IMR-90 (cell line): ENCODE measurements around the gene NSUN4. TPM values are rescaled to one million over a fixed set of nuclear protein-coding genes. Genes with fewer than 3 reads are reported as not detected.

Source experiments
- ATAC-seq: fragments of 200-7000 bp; cut with Tn5 transposase; 2 replicates; pipeline ENCODE4 v1.9.1; 2020; ENCODE audit warnings: low read depth, mild to moderate bottlenecking, moderate library complexity
- BruUV-seq: library from RNA; stranded (reverse); fragments of 400-500 nt; replicated peaks from 2 replicates; lab custom pipeline; 2021; lab: Mats Ljungman, UMichigan
- CTCF ChIA-PET: fragments of 300-600 bp; formaldehyde crosslinking; extraction: SDS; loops from one replicate; lab custom pipeline; 2021; ENCODE audit warnings: antibody characterized with exemption; lab: Yijun Ruan, JAX
- POLR2A ChIA-PET: fragments of 300-600 bp; sonication (Branson Sonifier 250); formaldehyde crosslinking; loops from one replicate; lab custom pipeline; 2022; ENCODE audit warnings: antibody characterized with exemption; ENCODE audit not compliant: unreplicated experiment; lab: Charles Lee
- DNase-seq: peaks from one replicate; pipeline ENCODE4 v3.0.0; 2013
- H2AFZ ChIP-seq: replicated peaks from 2 replicates; pipeline ENCODE3; 2013; ENCODE audit warnings: low read length, mild to moderate bottlenecking; ENCODE audit not compliant: poor library complexity
- H2AK5ac ChIP-seq: 2 replicates; pipeline ENCODE4 v1.6.1; 2013; ENCODE audit warnings: low read depth, low read length, inconsistent platforms
- H2AK9ac ChIP-seq: replicated peaks from 2 replicates; pipeline ENCODE3; 2013; ENCODE audit warnings: mild to moderate bottlenecking, low read depth, low read length, moderate library complexity; ENCODE audit not compliant: poor library complexity
- H2BK120ac ChIP-seq: 2 replicates; pipeline ENCODE4 v1.6.1; 2013; ENCODE audit warnings: low read depth, low read length, inconsistent platforms
- H2BK15ac ChIP-seq: 3 replicates; pipeline ENCODE4 v1.6.1; 2013; ENCODE audit warnings: low read depth, low read length, inconsistent platforms
- H2BK20ac ChIP-seq: 2 replicates; pipeline ENCODE4 v1.6.1; 2013; ENCODE audit warnings: low read depth, mild to moderate bottlenecking, inconsistent platforms, low read length, moderate library complexity
- H2BK5ac ChIP-seq: 2 replicates; pipeline ENCODE4 v1.6.1; 2013; ENCODE audit warnings: mild to moderate bottlenecking, low read depth, low read length, inconsistent platforms; ENCODE audit not compliant: poor library complexity, severe bottlenecking
- H3K14ac ChIP-seq: replicated peaks from 2 replicates; pipeline ENCODE4 v1.6.1; 2013; ENCODE audit warnings: low read depth, low read length, inconsistent platforms
- H3K18ac ChIP-seq: 2 replicates; pipeline ENCODE4 v1.6.1; 2013; ENCODE audit warnings: low read depth, low read length, control low read depth
- H3K23ac ChIP-seq: 2 replicates; pipeline ENCODE4 v1.6.1; 2013; ENCODE audit warnings: low read depth, low read length, inconsistent platforms
- H3K27ac ChIP-seq: 2 replicates; pipeline ENCODE4 v1.5.1; 2013; ENCODE audit warnings: mild to moderate bottlenecking, control low read depth, low read length; ENCODE audit not compliant: insufficient read depth
- H3K27me3 ChIP-seq: 2 replicates; pipeline ENCODE4 v1.6.1; 2013; ENCODE audit warnings: low read length; ENCODE audit not compliant: control insufficient read depth, insufficient read depth
- H3K36me3 ChIP-seq: 2 replicates; pipeline ENCODE4 v1.6.1; 2013; ENCODE audit warnings: low read length, mixed read lengths; ENCODE audit not compliant: control insufficient read depth, insufficient read depth
- H3K4ac ChIP-seq: 2 replicates; pipeline ENCODE4 v1.6.1; 2013; ENCODE audit warnings: low read depth, low read length, inconsistent platforms
- H3K4me1 ChIP-seq: 2 replicates; pipeline ENCODE4 v1.6.1; 2013; ENCODE audit warnings: low read length, mixed read lengths; ENCODE audit not compliant: control insufficient read depth, insufficient read depth
- H3K4me2 ChIP-seq: 2 replicates; pipeline ENCODE4 v1.6.1; 2013; ENCODE audit warnings: low read depth, mild to moderate bottlenecking, control low read depth, low read length, moderate library complexity
- H3K4me3 ChIP-seq: 2 replicates; pipeline ENCODE4 v1.5.1; 2013; ENCODE audit warnings: low read depth, mild to moderate bottlenecking, control low read depth, low read length, moderate library complexity; ENCODE audit not compliant: insufficient read depth
- H3K56ac ChIP-seq: 2 replicates; pipeline ENCODE4 v1.6.1; 2013; ENCODE audit warnings: low read length, inconsistent platforms; ENCODE audit not compliant: insufficient read depth; ENCODE audit errors: extremely low read depth
- H3K79me1 ChIP-seq, 2 experiments: 2 replicates each; pipeline ENCODE4 v1.6.1; 2013; ENCODE audit warnings: low read length in 2 of 2, inconsistent platforms in 1 of 2, low read depth in 1 of 2
- H3K9ac ChIP-seq: 2 replicates; pipeline ENCODE4 v1.6.1; 2013; ENCODE audit warnings: low read depth, low read length, control low read depth
- H3K9me1 ChIP-seq: 2 replicates; pipeline ENCODE4 v1.6.1; 2013; ENCODE audit warnings: low read length, inconsistent platforms; ENCODE audit not compliant: insufficient read depth
- H3K9me3 ChIP-seq: 2 replicates; pipeline ENCODE4 v1.6.1; 2013; ENCODE audit warnings: low read length; ENCODE audit not compliant: control insufficient read depth, insufficient read depth
- H4K20me1 ChIP-seq: 2 replicates; pipeline ENCODE4 v1.6.1; 2013; ENCODE audit warnings: low read length, inconsistent platforms; ENCODE audit not compliant: insufficient read depth
- H4K5ac ChIP-seq: 2 replicates; pipeline ENCODE4 v1.6.1; 2013; ENCODE audit warnings: mild to moderate bottlenecking, low read depth, low read length, control low read depth
- H4K8ac ChIP-seq, 2 experiments: 2 replicates each; pipeline ENCODE4 v1.6.1; 2013; ENCODE audit warnings: low read depth in 2 of 2, low read length in 2 of 2, control low read depth in 1 of 2, inconsistent platforms in 1 of 2
- H4K91ac ChIP-seq: 2 replicates; pipeline ENCODE4 v1.6.1; 2013; ENCODE audit warnings: low read depth, low read length, inconsistent platforms; ENCODE audit not compliant: insufficient read depth
- CEBPB ChIP-seq: IDR thresholded peaks from 2 replicates; pipeline ENCODE4 v1.6.1; 2012; ENCODE audit warnings: low read depth, low read length, improper control_type of control experiment
- ELK1 ChIP-seq: fragments of 150-350 bp; IDR thresholded peaks from 2 replicates; pipeline ENCODE4 v1.6.1; 2016; ENCODE audit warnings: low read depth, mild to moderate bottlenecking, low read length, moderate library complexity, borderline replicate concordance
- WGBS, 2 experiments: methylation state at CpG; one replicate each; pipeline versions ENCODE4 v1.1.5 to v1.1.7; 2013; ENCODE audit warnings: missing lambda C conversion rate in 2 of 2; ENCODE audit not compliant: insufficient read length in 1 of 2; ENCODE audit errors: extremely low coverage in 2 of 2; 5-methylcytosine and 5-hydroxymethylcytosine counted together
- dilution Hi-C: fragments of 300-500 bp; cut with HindIII; formaldehyde crosslinking; loops from one replicate; pipeline ENCODE4 v1.14.3; 2018; ENCODE audit warnings: low sequenced_read_pairs; ENCODE audit not compliant: unreplicated experiment
- in situ Hi-C: fragments of 300-500 bp; cut with MboI; formaldehyde crosslinking; loops from 3 replicates; pipeline ENCODE4 v1.14.3; 2019; ENCODE audit warnings: low sequenced_read_pairs, inconsistent platforms, mixed read lengths
- intact Hi-C: fragments of 100-400 bp; cut with micrococcal nuclease; formaldehyde crosslinking; loops from 2 replicates; pipeline ENCODE4 v1.10.0; 2022
- polyA plus RNA-seq, 3 experiments: library from polyadenylated mRNA; depleted of rRNA; stranded (reverse); fragments of >200 nt; gene quantifications; 2 replicates each; pipeline ENCODE4 v1.2.3, GENCODE V29; 2012; ENCODE audit warnings: low replicate concordance in 1 of 3
- total RNA-seq: library from RNA; depleted of rRNA; stranded (reverse); fragments of >200 nt; gene quantifications from 2 replicates; pipeline ENCODE4 v1.2.3, GENCODE V29; 2012; rRNA removed

NSUN4 gene
- total and polyA plus RNA-seq, 2 of the 4 experiments (the other 2 are of a cell fraction), result 10.9 to 13.0 TPM

- Histone ChIP-seq H3K4me1 (no peaks in the 10 kb centered on the region; the same call in 1 of the 2 replicates), H3K9ac (no peak overlapping the region), H2AK5ac (no peak overlapping the region), H3K27me3 (peaks cover 34% of the 10 kb centered on the region), H3K27ac (no peak overlapping the region), H2BK15ac (no peak overlapping the region), H3K4me2 (no peak overlapping the region), H2BK20ac (no peak overlapping the region), H2BK120ac (no peak overlapping the region), H3K18ac (no peak overlapping the region), H3K9me1 (0 out of 2 replicates have a peak, but pooled peaks cover 10% of the 10 kb centered on the region), H3K23ac (no peak overlapping the region), H4K8ac (no peak overlapping the region), H3K14ac (no peak overlapping the region), H2AFZ (no peak overlapping the region), H4K20me1 (no peaks in the 10 kb centered on the region), H3K36me3 (no peaks in the 10 kb centered on the region), H3K79me1 (no peaks in the 10 kb centered on the region), H2BK5ac (no peak overlapping the region), H3K4me3 (no peak overlapping the region), H3K4ac (no peak overlapping the region), H3K56ac (no peak overlapping the region), H4K5ac (no peak overlapping the region), H2AK9ac (no peak overlapping the region), H3K9me3 (no peaks in the 10 kb centered on the region), H4K91ac (no peak overlapping the region)
- intact Hi-C loops, result no loop called here
- TF ChIP-seq ELK1 (no peak), CEBPB (no peak)
- BruUV-seq, result no TSS peak
- POLR2A ChIA-PET, result no interaction called here
- no peak for DNase-seq
- WGBS, 2 experiments, result no CpG with 5 or more reads among the region's 7 CpGs
- dilution Hi-C loops, result no loop called here
- CTCF ChIA-PET, result no interaction called here
- in situ Hi-C loops, result loop anchor here (25.0 kb wide), 1 partner anchor 301 kb away; the partner anchor contains the start of gene EFCAB14
- ATAC-seq, result no peak
These were observed 70.4 kb downstream of the NSUN4 start for GRCh38 chr1:46411010-46411405.

Other genes starting within 250 kb of the NSUN4 start
- gene PIK3R3, start 208.2 kb upstream of the NSUN4 start, total RNA-seq, result 9.9 and 14.7 TPM in 2 replicates
- 4.3 and 5.3 TPM in 2 replicates for gene PIK3R3, start 208.2 kb upstream of the NSUN4 start, polyA plus RNA-seq (2012; rRNA removed)
- 0.18 TPM in 1 of 2 replicates, not detected in the other for gene TSPAN1, start 165.7 kb upstream of the NSUN4 start, total RNA-seq
- 0.82 and 0.89 TPM in 2 replicates for gene TSPAN1, start 165.7 kb upstream of the NSUN4 start, polyA plus RNA-seq (2012; rRNA removed)
- gene P3R3URF, start 164.3 kb upstream of the NSUN4 start, total RNA-seq, result not detected in 2 replicates
- gene P3R3URF, start 164.3 kb upstream of the NSUN4 start, polyA plus RNA-seq (2012; rRNA removed), result not detected in 2 replicates
- gene POMGNT1, start 142.4 kb upstream of the NSUN4 start, total RNA-seq, result 45.3 and 54.8 TPM in 2 replicates
- 65.3 and 65.8 TPM in 2 replicates for gene POMGNT1, start 142.4 kb upstream of the NSUN4 start, polyA plus RNA-seq (2012; rRNA removed)
- gene LURAP1, start 137.5 kb upstream of the NSUN4 start, total RNA-seq, result 2.5 TPM in 2 replicates
- gene LURAP1, start 137.5 kb upstream of the NSUN4 start, polyA plus RNA-seq (2012; rRNA removed), result 2.5 and 2.9 TPM in 2 replicates
- gene RAD54L, start 93.0 kb upstream of the NSUN4 start, total RNA-seq, result 4.7 and 4.8 TPM in 2 replicates
- gene RAD54L, start 93.0 kb upstream of the NSUN4 start, polyA plus RNA-seq (2012; rRNA removed), result 10.6 and 10.7 TPM in 2 replicates
- 62.5 and 67.6 TPM in 2 replicates for gene LRRC41, start 37.2 kb upstream of the NSUN4 start, total RNA-seq
- gene LRRC41, start 37.2 kb upstream of the NSUN4 start, polyA plus RNA-seq (2012; rRNA removed), result 81.1 and 83.2 TPM in 2 replicates
- gene UQCRH, start 37.1 kb upstream of the NSUN4 start, total RNA-seq, result 347 and 738 TPM in 2 replicates
- 535 and 736 TPM in 2 replicates for gene UQCRH, start 37.1 kb upstream of the NSUN4 start, polyA plus RNA-seq (2012; rRNA removed)
- under 0.01 TPM in 1 of 2 replicates, not detected in the other for gene FAAH, start 53.5 kb downstream of the NSUN4 start, total RNA-seq
- gene FAAH, start 53.5 kb downstream of the NSUN4 start, polyA plus RNA-seq (2012; rRNA removed), result 0.19 and 0.29 TPM in 2 replicates
- gene DMBX1, start 149.0 kb downstream of the NSUN4 start, total RNA-seq, result not detected in 2 replicates
- not detected in 2 replicates for gene DMBX1, start 149.0 kb downstream of the NSUN4 start, polyA plus RNA-seq (2012; rRNA removed)
- not detected in 2 replicates for gene KNCN, start 210.8 kb downstream of the NSUN4 start, total RNA-seq
- not detected in 2 replicates for gene KNCN, start 210.8 kb downstream of the NSUN4 start, polyA plus RNA-seq (2012; rRNA removed)